Activated CD4-positive, alpha-beta T cell treated with anti-CD3 and anti-CD28 coated beads for 48 hours (primary cell): Measurements from ENCODE around the gene PBOV1.

Experiments
- DNase-seq: peaks from one replicate; pipeline ENCODE4 v3.0.0-alpha.2; 2020

Gene PBOV1

GRCh38 chr6:138203315-138203714 lies 15.0 kb downstream of the PBOV1 start:
- no peak for DNase-seq

- no peak for DNase-seq
Measured at GRCh38 chr6:138201836-138202235, 16.5 kb downstream of the PBOV1 start.

GRCh38 chr6:138198430-138199091 lies 19.7 kb downstream of the PBOV1 start:
- DNase-seq: no peak

- no peak for DNase-seq
Measured at GRCh38 chr6:138197570-138197969, 20.7 kb downstream of the PBOV1 start.

GRCh38 chr6:138196122-138196738 lies 22.1 kb downstream of the PBOV1 start:
- no peak for DNase-seq

GRCh38 chr6:138194287-138194686 lies 24.0 kb downstream of the PBOV1 start:
- DNase-seq: no peak

GRCh38 chr6:138188278-138188941 lies 29.9 kb downstream of the PBOV1 start:
- no peak for DNase-seq

GRCh38 chr6:138187156-138187555 lies 31.1 kb downstream of the PBOV1 start:
- DNase-seq: no peak

- DNase-seq: no peak
Measured at GRCh38 chr6:138184230-138184629, 34.1 kb downstream of the PBOV1 start.

GRCh38 chr6:138183790-138184134 lies 34.5 kb downstream of the PBOV1 start:
- DNase-seq: no peak

- no peak for DNase-seq
Measured at GRCh38 chr6:138182939-138183789, 35.1 kb downstream of the PBOV1 start.

GRCh38 chr6:138176652-138177232 lies 41.5 kb downstream of the PBOV1 start:
- DNase-seq: no peak

GRCh38 chr6:138175596-138175995 lies 42.7 kb downstream of the PBOV1 start:
- DNase-seq: no peak
